PC-9 (cell line): ENCODE results near the gene TRAPPC6A.

Experiments
- CTCF ChIP-seq: fragments of 200-600 bp; sonication (generic); conservative IDR thresholded peaks from 2 replicates; pipeline ENCODE4 v1.6.1; 2017; ENCODE audit warnings: mixed run types, antibody characterized with exemption, mild to moderate bottlenecking, moderate library complexity
- EZH2 ChIP-seq: fragments of 200-600 bp; sonication (generic); IDR thresholded peaks from 2 replicates; pipeline ENCODE4 v1.8.0; 2017; ENCODE audit warnings: antibody characterized with exemption, low read depth

DNA sequence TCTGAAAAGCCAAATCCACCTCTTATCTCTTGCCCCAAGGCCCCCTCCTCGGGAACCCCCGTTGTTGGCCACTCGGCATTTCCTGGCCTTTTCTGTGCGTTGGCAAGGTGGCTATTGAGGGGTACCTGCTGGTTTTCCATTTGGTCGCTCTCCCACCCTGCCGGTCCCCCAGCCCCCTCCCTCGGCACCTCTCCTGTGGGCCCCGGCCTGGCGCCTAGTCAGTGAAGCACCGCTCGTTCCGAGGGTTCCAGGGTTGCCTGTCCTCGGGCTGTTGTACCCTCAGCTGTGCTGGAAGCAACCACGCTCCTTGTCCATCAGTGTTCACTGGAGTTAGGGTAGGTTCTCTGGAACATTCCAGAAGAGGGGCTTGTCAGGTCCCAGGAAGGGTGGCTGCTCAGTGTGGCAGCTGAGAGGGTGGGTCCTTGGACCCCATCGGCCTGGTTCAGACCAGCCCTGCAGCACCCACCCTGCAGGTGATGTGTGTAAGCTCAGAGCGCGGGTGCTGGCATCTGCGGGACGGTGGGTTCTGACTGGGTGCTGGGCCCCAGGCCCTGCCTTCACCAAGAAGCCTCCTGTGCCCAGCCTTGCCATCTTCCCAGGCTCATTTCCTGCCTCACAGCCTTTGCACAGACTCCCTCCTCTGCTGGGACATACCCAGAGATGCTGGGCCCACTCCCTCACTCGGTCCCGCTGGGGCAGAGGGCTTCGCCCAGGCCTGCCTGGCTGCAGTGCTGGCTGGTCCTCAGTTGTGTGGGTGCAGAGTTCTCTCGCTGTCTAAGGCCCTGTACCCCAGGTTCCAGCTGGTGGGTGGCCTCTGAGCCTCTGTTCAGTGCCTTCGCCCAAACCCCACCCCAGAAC, 38.5 kb downstream of the TRAPPC6A start:
- TF ChIP-seq CTCF (no peak), EZH2 (no peak)
